ENCODE measurements around the gene DOK7. TPM values are rescaled to one million over a fixed set of nuclear protein-coding genes. Genes with fewer than 3 reads are reported as not detected.
A peak's percentile ranks its signal among the peaks of the same experiment; 100 is the strongest.

DOK7 gene
- total RNA-seq, 1 donor from 2014 or later: 112 TPM

- no peak for DNase-seq (ENCODE audit: low read depth)
Observed at GRCh38 chr4:3427706-3428446, 35.2 kb upstream of the DOK7 start.

GRCh38 chr4:3429651-3430050, 33.5 kb upstream of the DOK7 start:
- DNase-seq (ENCODE audit: low read depth): no peak

- DNase-seq (ENCODE audit: low read depth): no peak
Observed at GRCh38 chr4:3430524-3430923, 32.6 kb upstream of the DOK7 start.

- no peak for DNase-seq (ENCODE audit: low read depth)
Observed at GRCh38 chr4:3431446-3431993, 31.6 kb upstream of the DOK7 start.

GRCh38 chr4:3432381-3432790, 30.7 kb upstream of the DOK7 start:
- DNase-seq (ENCODE audit: low read depth): no peak

GRCh38 chr4:3433138-3433869, 29.8 kb upstream of the DOK7 start:
- no peak for DNase-seq (ENCODE audit: low read depth)

GRCh38 chr4:3434881-3435685, 28.0 kb upstream of the DOK7 start:
- DNase-seq (ENCODE audit: low read depth): no peak

GRCh38 chr4:3435686-3435956, 27.5 kb upstream of the DOK7 start:
- DNase-seq (ENCODE audit: low read depth): no peak

- peak; percentile 67 for DNase-seq (ENCODE audit: low read depth)
Observed at GRCh38 chr4:3436048-3436797, 26.9 kb upstream of the DOK7 start.

- DNase-seq (ENCODE audit: low read depth): peak; percentile 69
Observed at GRCh38 chr4:3436798-3437581, 26.1 kb upstream of the DOK7 start.

- no peak for DNase-seq (ENCODE audit: low read depth)
Observed at GRCh38 chr4:3437582-3437936, 25.5 kb upstream of the DOK7 start.

GRCh38 chr4:3437998-3438846, 24.9 kb upstream of the DOK7 start:
- no peak for DNase-seq (ENCODE audit: low read depth)

GRCh38 chr4:3438847-3439180, 24.3 kb upstream of the DOK7 start:
- DNase-seq (ENCODE audit: low read depth): no peak

- no peak for DNase-seq (ENCODE audit: low read depth)
Observed at GRCh38 chr4:3439391-3439790, 23.7 kb upstream of the DOK7 start.

- DNase-seq (ENCODE audit: low read depth): no peak
Observed at GRCh38 chr4:3440011-3440410, 23.1 kb upstream of the DOK7 start.

- no peak for DNase-seq (ENCODE audit: low read depth)
Observed at GRCh38 chr4:3440979-3441500, 22.1 kb upstream of the DOK7 start.

- peak; percentile 43 for DNase-seq (ENCODE audit: low read depth)
Observed at GRCh38 chr4:3441501-3442459, 21.3 kb upstream of the DOK7 start, which contains the start of gene HGFAC. HGFAC (plus strand) TSS chr4:3441968; CDS start chr4:3442002, 34 bp downstream.

- DNase-seq (ENCODE audit: low read depth): no peak
Observed at GRCh38 chr4:3442460-3442958, 20.6 kb upstream of the DOK7 start.

Data from myocyte (in vitro differentiated cells).